T-cell (primary cell): ENCODE data around the gene UBQLN4. TPM values are rescaled to one million over a fixed set of nuclear protein-coding genes. Genes with fewer than 3 reads are reported as not detected.
"Not testable (repeated sequence)": the region's sequence is repeated elsewhere in the genome, so short reads cannot be mapped to it uniquely, and the experiment has no call there.

Experiments
- ATAC-seq, 4 experiments: fragments of 200-7000 bp in 3 of 4; fragments of 150-1000 bp in 1 of 4; cut with Tn5 transposase; replicated peaks in 1 of 4; 1 replicate in 3 of 4; 2 replicates in 1 of 4; pipeline ENCODE4 v1.10.0; 2021; ENCODE audit warnings: moderate library complexity in 3 of 4, mild to moderate bottlenecking in 2 of 4, moderate number of reproducible peaks in 1 of 4
- CTCF ChIA-PET, 2 donors: fragments of 300-600 bp; sonication (Branson Sonifier 250); formaldehyde crosslinking; loops; one replicate each; lab custom pipeline; 2022; ENCODE audit warnings: antibody characterized with exemption in 2 of 2; lab: Charles Lee
- POLR2A ChIA-PET, 2 donors: fragments of 300-600 bp; sonication (Branson Sonifier 250); formaldehyde crosslinking; loops; one replicate each; lab custom pipeline; 2022; ENCODE audit warnings: antibody characterized with exemption in 2 of 2; lab: Charles Lee
- DNase-seq, 35 experiments: peaks; one replicate each; pipeline versions ENCODE4 v3.0.0 to v3.0.0-alpha.2; 2013 to 2023
- H3K27ac ChIP-seq: one replicate; pipeline ENCODE4 v1.5.1; 2013; ENCODE audit warnings: low read length
- H3K27me3 ChIP-seq, 2 experiments: replicated peaks in 1 of 2; 1 replicate in 1 of 2; 2 replicates in 1 of 2; pipeline versions ENCODE4 v1.6.1 to v1.7.0; 2013; ENCODE audit warnings: low read length in 1 of 2, mixed read lengths in 1 of 2; ENCODE audit not compliant: control insufficient read depth in 2 of 2, insufficient read depth in 2 of 2; ENCODE audit errors: extremely low read depth in 1 of 2
- H3K36me3 ChIP-seq, 2 donors: 1 replicate in 1 of 2; 2 replicates in 1 of 2; pipeline versions ENCODE4 v1.6.1 to v1.7.0; 2013; ENCODE audit warnings: low read length in 1 of 2; ENCODE audit not compliant: control insufficient read depth in 2 of 2, insufficient read depth in 1 of 2; ENCODE audit errors: extremely low read depth in 1 of 2
- H3K4me1 ChIP-seq, 2 experiments: 1 replicate in 1 of 2; 2 replicates in 1 of 2; pipeline versions ENCODE4 v1.6.1 to v1.7.0; 2013; ENCODE audit warnings: low read length in 2 of 2, mixed read lengths in 1 of 2; ENCODE audit not compliant: insufficient read depth in 2 of 2, control insufficient read depth in 1 of 2; ENCODE audit errors: extremely low read depth in 1 of 2
- H3K4me3 ChIP-seq, 2 donors: 1 replicate in 1 of 2; 2 replicates in 1 of 2; pipeline versions ENCODE4 v1.5.1 to v1.7.0; 2013; ENCODE audit warnings: mild to moderate bottlenecking in 2 of 2, low read length in 1 of 2, moderate library complexity in 1 of 2; ENCODE audit not compliant: control insufficient read depth in 1 of 2; ENCODE audit errors: extremely low read depth in 1 of 2
- H3K9me3 ChIP-seq: 2 replicates; pipeline ENCODE4 v1.7.0; 2013
- H3K27ac Mint-ChIP-seq, 2 donors: one replicate each; pipeline ENCODE4 v1.8.0; 2020 to 2021; ENCODE audit warnings: mild to moderate bottlenecking in 2 of 2, mixed read lengths in 2 of 2
- H3K27me3 Mint-ChIP-seq, 2 donors: one replicate each; pipeline ENCODE4 v1.8.0; 2021 to 2022; ENCODE audit warnings: mixed read lengths in 2 of 2
- H3K36me3 Mint-ChIP-seq: one replicate; pipeline ENCODE4 v1.8.0; 2021; ENCODE audit warnings: mixed read lengths
- H3K4me1 Mint-ChIP-seq, 3 donors: one replicate each; pipeline ENCODE4 v1.8.0; 2020 to 2022; ENCODE audit warnings: mixed read lengths in 3 of 3, mild to moderate bottlenecking in 1 of 3
- H3K4me3 Mint-ChIP-seq, 3 donors: one replicate each; pipeline ENCODE4 v1.8.0; 2020 to 2022; ENCODE audit warnings: mild to moderate bottlenecking in 3 of 3, mixed read lengths in 3 of 3, moderate library complexity in 3 of 3
- H3K9me3 Mint-ChIP-seq, 3 donors: one replicate each; pipeline ENCODE4 v1.8.0; 2020 to 2022; ENCODE audit warnings: mixed read lengths in 3 of 3
- WGBS: methylation state at CpG from one replicate; pipeline ENCODE4 v1.1.5; 2013; ENCODE audit warnings: missing lambda C conversion rate; ENCODE audit not compliant: insufficient coverage; 5-methylcytosine and 5-hydroxymethylcytosine counted together
- total RNA-seq, 35 experiments: library from RNA in 6 of 35; stranded (reverse) in 6 of 35; fragments of 120-200 nt in 1 of 35; gene quantifications; one replicate each; pipeline versions ENCODE4 v1.2.1 to v1.2.4 and lab custom pipeline; 2013 to 2026

Gene UBQLN4
- total RNA-seq, 5 donors from 2014 or later (not counting 1 experiment from before 2014, with no cell fraction given) = 21.9 to 39.6 (median 37.9) TPM

DNA sequence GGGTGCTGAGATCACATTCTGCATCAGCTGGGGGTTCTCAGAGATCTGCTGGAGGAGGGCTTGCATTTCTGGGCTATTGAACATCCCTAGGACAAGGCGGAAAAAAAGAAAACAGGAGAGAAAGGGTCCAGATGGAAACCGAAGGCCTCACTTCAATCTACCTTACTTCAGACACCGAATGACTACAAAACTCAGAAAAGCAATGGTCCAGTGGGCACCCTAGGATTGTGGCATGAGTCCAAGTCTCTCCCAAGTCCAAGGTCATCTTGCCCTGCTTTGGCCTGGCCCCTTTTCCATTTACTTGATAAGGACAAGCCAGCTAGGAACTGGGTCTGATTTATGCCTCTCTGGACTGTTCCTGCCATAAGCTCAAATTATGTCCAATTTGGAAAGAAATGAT is 10.8 kb downstream of the UBQLN4 start:
- H3K36me3 Mint-ChIP-seq = peaks cover 37% of the 10 kb centered on the region
- Histone ChIP-seq H3K27me3 (no peaks in the 10 kb centered on the region), H3K27ac (no peak overlapping the region), H3K9me3 (no peaks in the 10 kb centered on the region), H3K4me1 (peaks cover 0 to 7% of the 10 kb centered on the region in 2 experiments), H3K36me3 (peaks cover 5 to 44% of the 10 kb centered on the region in 2 donors), H3K4me3 (no peak overlapping the region)
- H3K9me3 Mint-ChIP-seq = no peaks in the 10 kb centered on the region
- H3K4me3 Mint-ChIP-seq = no peak overlapping the region
- ChIA-PET CTCF (no interaction called here), POLR2A (interaction anchor here in 1 of 2 donors (0.6 kb wide), 1 partner anchor 17 kb away, joined by 4 read pairs; no protein-coding TSS in a partner anchor)
- WGBS = no CpG with 5 or more reads among the region's 3 CpGs
- peaks cover 0 to 12% (median 6%) of the 10 kb centered on the region in 3 donors for H3K4me1 Mint-ChIP-seq
- ATAC-seq (no peak), DNase-seq (no peak)
- H3K27me3 Mint-ChIP-seq = no peaks in the 10 kb centered on the region
- H3K27ac Mint-ChIP-seq = no peak overlapping the region

DNA sequence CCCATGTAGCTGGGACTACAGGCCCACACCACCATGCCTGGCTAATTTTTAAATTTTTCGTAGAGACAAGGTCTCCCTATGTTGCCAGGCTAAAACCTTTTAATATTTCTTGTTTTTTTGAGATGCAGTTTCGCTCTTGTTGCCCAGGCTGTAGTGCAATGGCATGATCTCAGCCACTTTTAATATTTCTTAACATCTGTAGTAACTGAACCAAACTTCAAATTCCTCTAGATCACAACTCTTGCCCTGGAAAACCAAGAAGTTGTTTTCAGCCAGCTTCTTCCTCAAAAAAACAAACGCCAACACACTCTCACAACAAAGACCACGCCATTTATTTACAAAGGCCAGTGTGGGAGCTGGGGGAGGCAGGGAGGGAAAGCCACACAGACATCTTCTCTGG is 18.6 kb downstream of the UBQLN4 start:
- H3K27me3 ChIP-seq, POLR2A ChIA-PET, H3K4me3 Mint-ChIP-seq, H3K4me1 Mint-ChIP-seq, H3K4me3 ChIP-seq, H3K9me3 Mint-ChIP-seq, H3K9me3 ChIP-seq, H3K27ac Mint-ChIP-seq, CTCF ChIA-PET, DNase-seq, H3K27ac ChIP-seq, ATAC-seq, H3K36me3 ChIP-seq, H3K27me3 Mint-ChIP-seq, H3K4me1 ChIP-seq: not testable (repeated sequence)
- H3K36me3 Mint-ChIP-seq = peaks cover 11% of the 10 kb centered on the region
- WGBS = 100% methylated on average over 2 of the region's 4 CpGs

DNA sequence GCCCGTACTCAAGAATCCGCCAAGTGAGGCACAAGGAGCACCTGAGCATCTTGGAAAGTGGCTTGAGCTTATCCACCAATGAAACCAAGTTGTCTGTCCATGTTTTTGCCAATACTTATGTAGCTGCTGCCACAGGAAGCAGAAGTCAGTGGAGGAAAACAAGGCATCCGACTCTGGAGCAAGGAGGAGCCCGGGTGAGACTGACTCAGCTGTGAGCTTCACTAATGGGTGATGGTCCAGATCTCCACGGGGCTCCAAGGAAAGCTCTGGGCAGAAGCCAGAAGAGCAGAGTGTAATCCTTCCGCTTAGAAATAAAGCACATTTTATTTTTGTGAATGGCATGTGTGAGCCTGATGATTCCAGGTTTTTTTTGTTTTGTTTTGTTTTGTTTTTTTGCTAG is 20.6 kb downstream of the UBQLN4 start:
- peaks cover 0 to 5% of the 10 kb centered on the region in 2 donors for H3K36me3 ChIP-seq
- CTCF ChIA-PET = interaction anchor here in 1 of 2 donors (0.7 kb wide), 1 partner anchor 120 kb away, joined by 7 read pairs; no protein-coding TSS in a partner anchor
- Mint-ChIP-seq H3K27me3 (no peaks in the 10 kb centered on the region), H3K4me1 (no peaks in the 10 kb centered on the region), H3K4me3 (no peak overlapping the region), H3K9me3 (no peaks in the 10 kb centered on the region), H3K27ac (no peak overlapping the region), H3K36me3 (peaks cover 8% of the 10 kb centered on the region)
- no peak for ATAC-seq
- POLR2A ChIA-PET = interaction anchor here in 1 of 2 donors (0.6 kb wide), 1 partner anchor 438 kb away, joined by 12 read pairs; no protein-coding TSS in a partner anchor
- no peaks in the 10 kb centered on the region for H3K9me3 ChIP-seq
- H3K27me3 ChIP-seq = no peaks in the 10 kb centered on the region
- no peak overlapping the region for H3K27ac ChIP-seq
- no peak for DNase-seq
- 78% methylated on average over 5 of the region's 6 CpGs for WGBS
- H3K4me1 ChIP-seq = no peaks in the 10 kb centered on the region
- no peak overlapping the region for H3K4me3 ChIP-seq

DNA sequence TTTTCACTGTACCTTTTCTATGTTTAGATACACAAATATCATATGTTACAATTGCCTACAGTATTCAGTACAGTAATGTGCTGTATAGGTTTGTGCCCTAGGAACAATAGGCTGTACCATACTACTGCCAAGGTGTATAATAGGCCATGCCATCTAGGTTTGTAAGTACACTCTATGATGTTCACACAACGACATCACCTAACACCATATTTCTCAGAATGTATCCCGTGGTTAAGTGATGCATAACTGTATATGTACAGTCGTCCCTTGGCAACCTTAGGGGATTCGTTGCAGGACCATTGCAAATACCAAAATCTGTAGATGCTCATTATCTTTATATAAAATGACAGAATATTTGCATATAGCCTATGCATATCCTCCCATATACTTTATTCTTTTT is 27.0 kb downstream of the UBQLN4 start:
- Mint-ChIP-seq H3K4me1 (peaks cover 3 to 14% (median 7%) of the 10 kb centered on the region in 3 donors), H3K9me3 (no peaks in the 10 kb centered on the region), H3K27ac (no peak overlapping the region), H3K36me3 (no peaks in the 10 kb centered on the region), H3K4me3 (no peak overlapping the region), H3K27me3 (peaks cover 0 to 5% of the 10 kb centered on the region in 2 donors)
- ChIA-PET POLR2A (no interaction called here), CTCF (interaction anchor here in 1 of 2 donors (0.9 to 1.0 kb wide), 2 partner anchors 39 to 49 kb away, joined by 4 to 7 read pairs; no protein-coding TSS in a partner anchor)
- H3K4me1 ChIP-seq = peaks cover 0 to 4% of the 10 kb centered on the region in 2 experiments
- no peak overlapping the region for H3K27ac ChIP-seq
- DNase-seq (no peak), ATAC-seq (no peak)
- H3K36me3 ChIP-seq = no peaks in the 10 kb centered on the region
- peaks cover 0 to 5% of the 10 kb centered on the region in 2 experiments for H3K27me3 ChIP-seq
- H3K4me3 ChIP-seq = no peak overlapping the region
- no CpG with 5 or more reads among the region's 4 CpGs for WGBS
- H3K9me3 ChIP-seq = no peaks in the 10 kb centered on the region

DNA sequence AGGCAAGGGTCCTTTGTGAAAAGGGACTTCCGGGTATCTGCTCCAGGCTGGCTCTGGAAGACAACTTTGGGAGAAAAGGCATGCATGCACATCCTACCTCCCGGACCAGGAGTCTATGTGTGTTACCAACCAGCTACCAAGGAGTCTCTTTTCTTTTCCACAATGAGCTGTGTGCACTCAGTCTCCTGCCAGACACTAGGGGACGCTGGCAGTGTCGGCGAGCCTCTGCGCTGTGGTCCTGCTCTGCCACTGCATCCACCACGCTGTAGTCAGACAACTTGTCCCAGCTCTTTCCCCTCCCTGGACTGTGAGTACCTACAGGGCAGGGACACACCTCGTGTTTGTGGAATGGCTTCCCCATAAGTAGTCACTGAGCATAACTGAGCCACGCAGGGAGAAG is 27.7 kb downstream of the UBQLN4 start:
- no peak overlapping the region for H3K4me3 ChIP-seq
- WGBS = 22% methylated on average over 8 of the region's 9 CpGs
- H3K36me3 Mint-ChIP-seq = no peaks in the 10 kb centered on the region
- H3K9me3 ChIP-seq = no peaks in the 10 kb centered on the region
- ChIA-PET POLR2A (no interaction called here), CTCF (interaction anchor here in 1 of 2 donors (0.7 to 1.0 kb wide), 3 partner anchors 38 to 48 kb away, joined by 3 to 7 read pairs (median 4); no protein-coding TSS in a partner anchor)
- H3K4me3 Mint-ChIP-seq = no peak overlapping the region
- peak; percentile 64 to 79 (median 76) for ATAC-seq
- peak in 25 of 35 experiments; percentile 1 to 56 (median 21) for DNase-seq
- H3K27ac ChIP-seq = no peak overlapping the region
- H3K27ac Mint-ChIP-seq = peak overlapping the region in 1 of 2 donors; percentile 10
- H3K27me3 ChIP-seq = peaks cover 0 to 5% of the 10 kb centered on the region in 2 experiments
- peaks cover 0 to 5% of the 10 kb centered on the region in 2 donors for H3K27me3 Mint-ChIP-seq
- H3K4me1 ChIP-seq = peaks cover 2 to 8% of the 10 kb centered on the region in 2 experiments
- H3K36me3 ChIP-seq = no peaks in the 10 kb centered on the region
- H3K9me3 Mint-ChIP-seq = no peaks in the 10 kb centered on the region
- peaks cover 5 to 18% (median 8%) of the 10 kb centered on the region in 3 donors for H3K4me1 Mint-ChIP-seq

DNA sequence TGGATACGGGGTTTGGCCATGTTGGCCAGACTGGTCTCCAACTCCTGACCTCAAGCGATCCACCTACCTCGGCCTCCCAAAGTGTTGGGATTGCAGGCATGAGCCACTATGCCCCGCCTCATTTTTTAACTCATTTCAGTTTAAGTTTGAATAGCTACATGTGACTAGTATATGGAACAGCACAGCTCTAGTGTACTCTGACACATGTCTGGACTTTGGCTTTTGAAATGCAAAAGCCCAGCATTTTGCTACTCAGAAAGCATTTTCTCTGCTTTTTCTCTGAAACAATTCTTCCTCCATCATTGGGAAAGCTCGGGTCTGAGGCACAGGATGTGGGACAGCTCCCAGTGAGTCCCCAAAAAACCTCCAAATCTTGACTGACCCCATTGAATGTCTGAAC is 28.8 kb downstream of the UBQLN4 start:
- Mint-ChIP-seq H3K4me1 (peaks cover 13 to 27% (median 16%) of the 10 kb centered on the region in 3 donors), H3K9me3 (no peaks in the 10 kb centered on the region), H3K36me3 (peaks cover 2% of the 10 kb centered on the region), H3K27me3 (peaks cover 0 to 5% of the 10 kb centered on the region in 2 donors), H3K27ac (no peak overlapping the region), H3K4me3 (no peak overlapping the region)
- no peak for ATAC-seq
- H3K27ac ChIP-seq = no peak overlapping the region
- H3K27me3 ChIP-seq = peaks cover 0 to 5% of the 10 kb centered on the region in 2 experiments
- POLR2A ChIA-PET = interaction anchor here in 1 of 2 donors (0.5 kb wide), 1 partner anchor 9 kb away, joined by 3 read pairs; no protein-coding TSS in a partner anchor
- H3K4me1 ChIP-seq = peaks cover 9 to 16% of the 10 kb centered on the region in 2 experiments
- CTCF ChIA-PET = no interaction called here
- no peak overlapping the region for H3K4me3 ChIP-seq
- WGBS = 13% methylated on average over 1 of the region's 5 CpGs
- no peak for DNase-seq
- no peaks in the 10 kb centered on the region for H3K36me3 ChIP-seq
- H3K9me3 ChIP-seq = no peaks in the 10 kb centered on the region
